Mesendoderm (in vitro differentiated cells): ENCODE results near the gene ATF2.
"Not testable (repeated sequence)": the region's sequence is repeated elsewhere in the genome, so short reads cannot be mapped to it uniquely, and the experiment has no call there.

Source experiments
- DNase-seq: peaks from one replicate; pipeline ENCODE4 v3.0.0; 2013
- H2AK5ac ChIP-seq: 2 replicates; pipeline ENCODE4 v1.6.1; 2013; ENCODE audit warnings: low read length, inconsistent platforms
- H2BK120ac ChIP-seq: 2 replicates; pipeline ENCODE4 v1.6.1; 2013; ENCODE audit warnings: low read depth, mild to moderate bottlenecking, low read length, moderate library complexity, mixed read lengths
- H2BK15ac ChIP-seq: replicated peaks from 2 replicates; pipeline ENCODE4 v1.6.1; 2013; ENCODE audit warnings: low read depth, mild to moderate bottlenecking, moderate library complexity
- H2BK5ac ChIP-seq: 2 replicates; pipeline ENCODE4 v1.6.1; 2013; ENCODE audit warnings: low read length, inconsistent platforms
- H3K18ac ChIP-seq: 2 replicates; pipeline ENCODE4 v1.6.1; 2013; ENCODE audit warnings: mild to moderate bottlenecking, low read length, mixed read lengths
- H3K23ac ChIP-seq: one replicate; pipeline ENCODE4 v1.6.1; 2013; ENCODE audit warnings: low read length
- H3K27ac ChIP-seq: 2 replicates; pipeline ENCODE4 v1.5.1; 2013; ENCODE audit warnings: low read depth, mild to moderate bottlenecking, inconsistent platforms, low read length, moderate library complexity
- H3K27me3 ChIP-seq: 2 replicates; pipeline ENCODE4 v1.6.1; 2013; ENCODE audit warnings: low read length, control low read depth, mild to moderate bottlenecking, inconsistent platforms; ENCODE audit not compliant: insufficient read depth, poor library complexity
- H3K36me3 ChIP-seq: 2 replicates; pipeline ENCODE4 v1.6.1; 2013; ENCODE audit warnings: low read length, inconsistent platforms; ENCODE audit not compliant: control insufficient read depth, insufficient read depth
- H3K4ac ChIP-seq: one replicate; pipeline ENCODE4 v1.6.1; 2013; ENCODE audit warnings: low read depth, mild to moderate bottlenecking, low read length, moderate library complexity
- H3K4me1 ChIP-seq: 2 replicates; pipeline ENCODE4 v1.6.1; 2013; ENCODE audit warnings: low read depth, low read length, inconsistent platforms; ENCODE audit not compliant: control insufficient read depth
- H3K4me2 ChIP-seq: 2 replicates; pipeline ENCODE4 v1.6.1; 2013; ENCODE audit warnings: low read length
- H3K4me3 ChIP-seq: 2 replicates; pipeline ENCODE4 v1.5.1; 2013; ENCODE audit warnings: mild to moderate bottlenecking, low read length
- H3K56ac ChIP-seq: one replicate; pipeline ENCODE4 v1.6.1; 2013; ENCODE audit warnings: low read length
- H3K79me1 ChIP-seq: 2 replicates; pipeline ENCODE4 v1.6.1; 2013; ENCODE audit warnings: low read length, inconsistent platforms
- H3K79me2 ChIP-seq: 2 replicates; pipeline ENCODE4 v1.6.1; 2013; ENCODE audit warnings: mild to moderate bottlenecking, low read length; ENCODE audit not compliant: control insufficient read depth, insufficient read depth
- H3K9ac ChIP-seq: 2 replicates; pipeline ENCODE4 v1.6.1; 2013; ENCODE audit warnings: low read length, inconsistent platforms
- H4K5ac ChIP-seq: one replicate; pipeline ENCODE4 v1.6.1; 2013; ENCODE audit warnings: low read length
- H4K8ac ChIP-seq: one replicate; pipeline ENCODE4 v1.6.1; 2013; ENCODE audit warnings: low read depth, mild to moderate bottlenecking, control low read depth, low read length, moderate library complexity
- WGBS: extraction: QIAGEN DNeasy Blood & Tissue Kit; methylation state at CpG from one replicate; pipeline ENCODE4 v1.1.7; 2013; ENCODE audit warnings: low lambda C conversion rate, missing lambda C conversion rate; ENCODE audit not compliant: insufficient coverage; ENCODE audit errors: extremely low coverage; 5-methylcytosine and 5-hydroxymethylcytosine counted together

ATF2 gene

GRCh38 chr2:175131252-175131651 is 36.8 kb downstream of the ATF2 start:
- no peak overlapping the region for H3K56ac ChIP-seq
- no peak overlapping the region for H3K4me2 ChIP-seq
- peaks cover 2% of the 10 kb centered on the region for H3K4me1 ChIP-seq
- DNase-seq: no peak
- H2BK15ac ChIP-seq: no peak overlapping the region
- H2BK120ac ChIP-seq: no peak overlapping the region
- no peaks in the 10 kb centered on the region for H3K79me2 ChIP-seq
- no peak overlapping the region for H2BK5ac ChIP-seq
- no peaks in the 10 kb centered on the region for H3K36me3 ChIP-seq
- no peak overlapping the region for H3K27ac ChIP-seq
- H4K8ac ChIP-seq: no peak overlapping the region
- H3K27me3 ChIP-seq: no peaks in the 10 kb centered on the region
- no peak overlapping the region for H3K18ac ChIP-seq
- H4K5ac ChIP-seq: no peak overlapping the region
- peaks cover 2% of the 10 kb centered on the region for H3K79me1 ChIP-seq
- H3K4me3 ChIP-seq: no peak overlapping the region
- H3K9ac ChIP-seq: no peak overlapping the region
- no peak overlapping the region for H3K4ac ChIP-seq
- no peak overlapping the region for H3K23ac ChIP-seq
- 100% methylated on average over 1 of the region's 2 CpGs for WGBS
- no peak overlapping the region for H2AK5ac ChIP-seq

- Histone ChIP-seq H3K79me2 (no peaks in the 10 kb centered on the region), H3K27me3 (no peaks in the 10 kb centered on the region), H4K5ac (no peak overlapping the region), H3K4ac (no peak overlapping the region), H3K23ac (no peak overlapping the region), H3K79me1 (peaks cover 2% of the 10 kb centered on the region), H3K36me3 (no peaks in the 10 kb centered on the region), H3K56ac (no peak overlapping the region), H2BK120ac (no peak overlapping the region), H3K9ac (no peak overlapping the region), H4K8ac (no peak overlapping the region), H3K4me1 (peaks cover 2% of the 10 kb centered on the region), H2BK5ac (no peak overlapping the region), H3K4me2 (no peak overlapping the region), H2BK15ac (no peak overlapping the region), H3K27ac (no peak overlapping the region), H3K4me3 (no peak overlapping the region), H3K18ac (no peak overlapping the region), H2AK5ac (no peak overlapping the region)
- no CpG with 5 or more reads among the region's 1 CpG for WGBS
- no peak for DNase-seq
These were observed 41.3 kb downstream of the ATF2 start for GRCh38 chr2:175126661-175127060.

- Histone ChIP-seq H3K36me3 (no peaks in the 10 kb centered on the region), H3K18ac (no peak overlapping the region), H3K4me3 (no peak overlapping the region), H3K9ac (no peak overlapping the region), H4K5ac (no peak overlapping the region), H3K23ac (no peak overlapping the region), H3K27me3 (no peaks in the 10 kb centered on the region), H3K79me1 (peaks cover 2% of the 10 kb centered on the region), H3K4me1 (no peaks in the 10 kb centered on the region), H3K79me2 (no peaks in the 10 kb centered on the region), H4K8ac (no peak overlapping the region), H2BK120ac (no peak overlapping the region), H2BK5ac (no peak overlapping the region), H3K56ac (no peak overlapping the region), H3K4me2 (no peak overlapping the region), H3K27ac (no peak overlapping the region), H2AK5ac (no peak overlapping the region), H2BK15ac (no peak overlapping the region), H3K4ac (no peak overlapping the region)
- no CpG with 5 or more reads among the region's 3 CpGs for WGBS
- DNase-seq: no peak
These were observed 44.7 kb downstream of the ATF2 start for GRCh38 chr2:175123254-175123653.

DNA sequence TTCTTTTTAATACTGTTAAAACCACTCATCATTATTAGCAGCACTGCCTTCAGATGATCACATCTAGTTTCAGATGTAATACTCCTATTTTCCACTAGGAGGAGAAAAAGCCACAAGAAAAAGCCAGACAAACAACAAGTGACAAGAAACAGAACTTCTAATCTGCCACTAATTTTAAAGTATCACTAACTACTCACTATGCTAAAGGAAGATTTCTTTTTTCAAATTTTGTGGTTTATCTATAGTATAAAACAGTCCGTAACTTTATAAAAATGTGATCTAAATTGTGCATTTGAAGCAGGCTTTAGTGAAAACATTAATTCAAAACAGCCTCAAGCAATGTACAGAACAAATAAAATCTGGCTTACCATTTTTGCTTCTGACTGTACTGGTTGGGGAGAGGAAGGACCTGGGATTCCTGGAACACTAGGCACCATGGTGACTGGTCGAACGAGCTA is 56.8 kb downstream of the ATF2 start:
- no peak overlapping the region for H2AK5ac ChIP-seq
- no peaks in the 10 kb centered on the region for H3K79me1 ChIP-seq
- H3K18ac ChIP-seq: no peak overlapping the region
- no peak overlapping the region for H2BK120ac ChIP-seq
- H4K5ac ChIP-seq: no peak overlapping the region
- peak; percentile 64 for DNase-seq
- H3K4me3 ChIP-seq: no peak overlapping the region
- no peak overlapping the region for H3K56ac ChIP-seq
- no peak overlapping the region for H3K23ac ChIP-seq
- WGBS: no CpG with 5 or more reads among the region's 3 CpGs
- no peak overlapping the region for H2BK15ac ChIP-seq
- H4K8ac ChIP-seq: no peak overlapping the region
- H3K4me2 ChIP-seq: no peak overlapping the region
- no peak overlapping the region for H3K27ac ChIP-seq
- H2BK5ac ChIP-seq: no peak overlapping the region
- H3K79me2 ChIP-seq: no peaks in the 10 kb centered on the region
- no peaks in the 10 kb centered on the region for H3K27me3 ChIP-seq
- H3K36me3 ChIP-seq: no peaks in the 10 kb centered on the region
- no peaks in the 10 kb centered on the region for H3K4me1 ChIP-seq
- H3K4ac ChIP-seq: no peak overlapping the region
- H3K9ac ChIP-seq: no peak overlapping the region

DNA sequence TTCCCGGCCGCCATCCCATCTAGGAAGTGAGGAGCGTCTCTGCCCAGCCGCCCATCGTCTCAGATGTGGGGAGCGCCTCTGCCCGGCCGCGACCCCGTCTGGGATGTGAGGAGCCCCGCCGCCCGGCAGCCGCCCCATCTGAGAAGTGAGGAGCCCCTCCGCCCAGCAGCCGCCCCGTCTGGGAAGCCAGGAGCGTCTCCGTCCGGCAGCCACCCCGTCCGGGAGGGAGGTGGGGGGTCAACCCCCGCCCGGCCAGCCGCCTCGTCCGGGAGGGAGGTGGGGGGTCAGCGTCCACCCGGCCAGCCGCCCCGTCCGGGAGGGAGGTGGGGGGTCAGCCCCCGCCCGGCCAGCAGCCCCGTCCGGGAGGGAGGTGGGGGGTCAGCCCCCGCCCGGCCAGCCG is 59.9 kb downstream of the ATF2 start:
- no CpG with 5 or more reads among the region's 39 CpGs for WGBS
- not testable (repeated sequence) for H3K36me3 ChIP-seq, H3K79me2 ChIP-seq, H3K4me2 ChIP-seq, H2BK5ac ChIP-seq, H2BK15ac ChIP-seq, H2BK120ac ChIP-seq, H2AK5ac ChIP-seq, H3K23ac ChIP-seq, H3K4me1 ChIP-seq, H3K56ac ChIP-seq, H4K5ac ChIP-seq, H3K4ac ChIP-seq, H3K27me3 ChIP-seq, H3K79me1 ChIP-seq, H3K18ac ChIP-seq, DNase-seq, H3K27ac ChIP-seq, H3K4me3 ChIP-seq, H3K9ac ChIP-seq, H4K8ac ChIP-seq

DNA sequence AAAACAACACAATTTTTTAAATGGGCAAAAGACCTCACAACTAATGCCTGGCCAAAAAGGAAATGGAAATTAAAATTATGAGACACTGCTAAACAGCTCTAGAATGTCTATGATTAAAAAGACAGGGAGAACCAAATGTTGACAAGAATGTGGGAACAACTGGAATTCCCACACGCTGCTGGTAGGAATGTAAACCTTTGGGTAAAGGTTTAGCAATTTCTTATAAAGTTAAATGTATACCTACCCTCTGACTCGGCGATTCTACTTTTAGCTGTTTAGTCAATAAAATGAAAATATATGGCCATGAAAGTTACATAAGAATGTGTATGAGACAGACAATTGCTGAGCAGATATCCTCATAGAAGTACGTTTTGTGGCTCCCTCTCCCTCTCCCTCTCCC is 60.9 kb downstream of the ATF2 start:
- H3K56ac ChIP-seq: no peak overlapping the region
- no peak overlapping the region for H3K27ac ChIP-seq
- no peak overlapping the region for H3K4me2 ChIP-seq
- H3K79me1 ChIP-seq: no peaks in the 10 kb centered on the region
- H3K36me3 ChIP-seq: peaks cover 1% of the 10 kb centered on the region
- no peak for DNase-seq
- no peak overlapping the region for H2AK5ac ChIP-seq
- no peak overlapping the region for H3K4me3 ChIP-seq
- H3K79me2 ChIP-seq: no peaks in the 10 kb centered on the region
- H2BK15ac ChIP-seq: no peak overlapping the region
- no CpG with 5 or more reads among the region's 4 CpGs for WGBS
- H4K8ac ChIP-seq: no peak overlapping the region
- H3K18ac ChIP-seq: no peak overlapping the region
- no peaks in the 10 kb centered on the region for H3K27me3 ChIP-seq
- H3K23ac ChIP-seq: no peak overlapping the region
- no peaks in the 10 kb centered on the region for H3K4me1 ChIP-seq
- no peak overlapping the region for H2BK5ac ChIP-seq
- no peak overlapping the region for H3K9ac ChIP-seq
- no peak overlapping the region for H3K4ac ChIP-seq
- H2BK120ac ChIP-seq: no peak overlapping the region
- no peak overlapping the region for H4K5ac ChIP-seq
